Stimulated activated CD8-positive, alpha-beta memory T cell treated with anti-CD3 and anti-CD28 coated beads, Interleukin-12 subunit alpha, Interleukin-12 subunit beta, amount 100 ng/mL, for 4 hours (primary cell): ENCODE data around the gene CREB5.
"Not testable (repeated sequence)": the region's sequence is repeated elsewhere in the genome, so short reads cannot be mapped to it uniquely, and the experiment has no call there.

Experiments used
- DNase-seq: peaks from one replicate; pipeline ENCODE4 v3.0.0-alpha.2; 2020; ENCODE audit warnings: low read depth

Gene CREB5

GRCh38 chr7:28411876-28412662 is at the start of gene CREB5:
Gene CREB5, plus strand, starts transcription at chr7:28412518. Its CDS starts 397 bp downstream, at chr7:28412915.
- no peak for DNase-seq

GRCh38 chr7:28362812-28363211 is 49.5 kb upstream of the CREB5 start:
- DNase-seq = no peak

- no peak for DNase-seq
These were observed 48.2 kb upstream of the CREB5 start for GRCh38 chr7:28364082-28364481.

- no peak for DNase-seq
These were observed 42.8 kb upstream of the CREB5 start for GRCh38 chr7:28369523-28369922.

- DNase-seq = no peak
These were observed 40.5 kb upstream of the CREB5 start for GRCh38 chr7:28371846-28372245.

GRCh38 chr7:28373990-28374389 is 38.3 kb upstream of the CREB5 start:
- no peak for DNase-seq

GRCh38 chr7:28375729-28376128 is 36.6 kb upstream of the CREB5 start:
- DNase-seq = no peak

- no peak for DNase-seq
These were observed 35.7 kb upstream of the CREB5 start for GRCh38 chr7:28376634-28377033.

- no peak for DNase-seq
These were observed 33.7 kb upstream of the CREB5 start for GRCh38 chr7:28378574-28379149.

- no peak for DNase-seq
These were observed 30.9 kb upstream of the CREB5 start for GRCh38 chr7:28381466-28381865.

GRCh38 chr7:28382144-28382543 is 30.2 kb upstream of the CREB5 start:
- DNase-seq = no peak

- no peak for DNase-seq
These were observed 28.3 kb upstream of the CREB5 start for GRCh38 chr7:28383975-28384374.

- DNase-seq = no peak
These were observed 22.6 kb upstream of the CREB5 start for GRCh38 chr7:28389504-28390395.

- no peak for DNase-seq
These were observed 21.9 kb upstream of the CREB5 start for GRCh38 chr7:28390426-28390825.

GRCh38 chr7:28392289-28392688 is 20.0 kb upstream of the CREB5 start:
- DNase-seq = no peak

- no peak for DNase-seq
These were observed 16.9 kb upstream of the CREB5 start for GRCh38 chr7:28395404-28395803.

- DNase-seq = no peak
These were observed 16.5 kb upstream of the CREB5 start for GRCh38 chr7:28395831-28396230.

GRCh38 chr7:28397141-28397540 is 15.2 kb upstream of the CREB5 start:
- no peak for DNase-seq

- DNase-seq = no peak
These were observed 11.4 kb upstream of the CREB5 start for GRCh38 chr7:28400838-28401360.

- DNase-seq = not testable (repeated sequence)
These were observed 10.8 kb upstream of the CREB5 start for GRCh38 chr7:28401567-28401966.

GRCh38 chr7:28405662-28406061 is 6.7 kb upstream of the CREB5 start:
- DNase-seq = no peak

- DNase-seq = no peak
These were observed 6.1 kb upstream of the CREB5 start for GRCh38 chr7:28406192-28406591.

- DNase-seq = no peak
These were observed 4.7 kb upstream of the CREB5 start for GRCh38 chr7:28407651-28408050.
